Measurements from ENCODE around the gene PLSCR4.

- TF ChIP-seq CTCF (conservative IDR thresholded peaks at IDR 0.05; ENCODE audit: low read depth, low read length), result no peak
- no peak for TF ChIP-seq MAZ (IDR thresholded peaks at IDR 0.05; ENCODE audit: borderline replicate concordance, low read depth, low read length)
- TF ChIP-seq NFE2L2 (IDR thresholded peaks at IDR 0.05; ENCODE audit: low read depth, low read length), result no peak
- peak; percentile 38; the same call in 1 of the 2 replicates for TF ChIP-seq CEBPB (IDR thresholded peaks at IDR 0.05; ENCODE audit: low read depth, low read length)
- no peak for TF ChIP-seq POLR2A (IDR thresholded peaks at IDR 0.05; ENCODE audit: low read depth, low read length)
- TF ChIP-seq FOS (IDR thresholded peaks at IDR 0.05; ENCODE audit: low read depth, low read length), result no peak
Observed at GRCh38 chr3:146164071-146164470, 86.8 kb downstream of the PLSCR4 start.
